Measurements from ENCODE around the gene AK4.
A peak's percentile ranks its signal among the peaks of the same experiment; 100 is the strongest.
"Not testable (repeated sequence)": the region's sequence is repeated elsewhere in the genome, so short reads cannot be mapped to it uniquely, and the experiment has no call there.

The AK4 gene

GRCh38 chr1:65148178-65148547 lies at the start of gene AK4:
AK4 (plus strand) TSS chr1:65148203; CDS start chr1:65148408, 205 bp downstream.
- not testable (repeated sequence) for DNase-seq

- no peak for DNase-seq
Measured at GRCh38 chr1:65103807-65104206, 44.2 kb upstream of the AK4 start.

GRCh38 chr1:65104854-65105534 lies 43.0 kb upstream of the AK4 start:
- no peak for DNase-seq

- no peak for DNase-seq
Measured at GRCh38 chr1:65105596-65105995, 42.4 kb upstream of the AK4 start.

- no peak for DNase-seq
Measured at GRCh38 chr1:65108025-65108642, 39.9 kb upstream of the AK4 start.

GRCh38 chr1:65109487-65109886 lies 38.5 kb upstream of the AK4 start:
- no peak for DNase-seq

GRCh38 chr1:65112811-65113210 lies 35.2 kb upstream of the AK4 start:
- no peak for DNase-seq

- DNase-seq = peak; percentile 44
Measured at GRCh38 chr1:65113298-65113697, 34.7 kb upstream of the AK4 start.

GRCh38 chr1:65114322-65114721 lies 33.7 kb upstream of the AK4 start:
- DNase-seq = no peak

- DNase-seq = no peak
Measured at GRCh38 chr1:65119951-65120350, 28.1 kb upstream of the AK4 start.

- not testable (repeated sequence) for DNase-seq
Measured at GRCh38 chr1:65129104-65129503, 18.9 kb upstream of the AK4 start.

- DNase-seq = no peak
Measured at GRCh38 chr1:65138524-65138923, 9.5 kb upstream of the AK4 start.

GRCh38 chr1:65139793-65140192 lies 8.2 kb upstream of the AK4 start:
- not testable (repeated sequence) for DNase-seq

- no peak for DNase-seq
Measured at GRCh38 chr1:65141394-65141793, 6.6 kb upstream of the AK4 start.

GRCh38 chr1:65141918-65142317 lies 6.1 kb upstream of the AK4 start:
- no peak for DNase-seq

- DNase-seq = not testable (repeated sequence)
Measured at GRCh38 chr1:65143112-65143658, 4.8 kb upstream of the AK4 start.

- DNase-seq = peak; percentile 10
Measured at GRCh38 chr1:65146908-65147423, 1.0 kb upstream of the AK4 start.

- peak; percentile 45 for DNase-seq
Measured at GRCh38 chr1:65147424-65148177, 402 bp upstream of the AK4 start.

- peak; percentile 74 for DNase-seq
Measured at GRCh38 chr1:65148548-65149350, 746 bp downstream of the AK4 start.

GRCh38 chr1:65149351-65150107 lies 1.5 kb downstream of the AK4 start:
- DNase-seq = no peak

- no peak for DNase-seq
Measured at GRCh38 chr1:65150108-65150463, 2.1 kb downstream of the AK4 start.
